K562 (cell line): ENCODE measurements around the gene CLIC1. TPM values are rescaled to one million over a fixed set of nuclear protein-coding genes. Genes with fewer than 3 reads are reported as not detected.

Experiments
- ASH1L ChIP-seq: fragments of 450-650 bp; IDR thresholded peaks from 2 replicates; pipeline ENCODE4 v1.6.1; 2018; ENCODE audit warnings: borderline replicate concordance, mild to moderate bottlenecking, low read depth; ENCODE audit not compliant: partially characterized antibody
- CTBP1 ChIP-seq: fragments of 450-650 bp; IDR thresholded peaks from 2 replicates; pipeline ENCODE4 v1.6.1; 2016; ENCODE audit warnings: borderline replicate concordance
- FOXJ3 ChIP-seq: sonication (generic); formaldehyde crosslinking; IDR thresholded peaks from 2 replicates; pipeline ENCODE4 v1.4.0; 2020; ENCODE audit warnings: mild to moderate bottlenecking, missing genetic modification reagents
- FOXK1 ChIP-seq: sonication (generic); formaldehyde crosslinking; IDR thresholded peaks from 2 replicates; pipeline ENCODE4 v1.8.0; 2022; ENCODE audit warnings: missing genetic modification reagents, mild to moderate bottlenecking, borderline replicate concordance
- GABPA ChIP-seq: fragments of 200-800 bp; sonication (Bioruptor generic); conservative IDR thresholded peaks from 2 replicates; pipeline ENCODE4 v1.6.1; 2016; ENCODE audit warnings: low read depth, missing genetic modification characterization, missing compliant biosample characterization
- HNRNPH1 ChIP-seq: fragments of 200-400 bp; formaldehyde crosslinking; optimal IDR thresholded peaks from 2 replicates; pipeline ENCODE3; 2017; ENCODE audit warnings: low read depth, mild to moderate bottlenecking, low read length, moderate library complexity
- IRF2 ChIP-seq: sonication (generic); formaldehyde crosslinking; IDR thresholded peaks from 2 replicates; pipeline ENCODE4 v1.8.1; 2022; ENCODE audit warnings: mild to moderate bottlenecking, missing genetic modification reagents
- TAF1 ChIP-seq: IDR thresholded peaks from 2 replicates; pipeline ENCODE4 v1.6.1; 2011; ENCODE audit warnings: mild to moderate bottlenecking, low read length, moderate library complexity; ENCODE audit not compliant: insufficient read depth, control insufficient read depth, severe bottlenecking; ENCODE audit errors: extremely low read depth
- TFAM ChIP-seq: fragments of 250-450 bp; sonication (Bioruptor Pico); conservative IDR thresholded peaks from 2 replicates; pipeline ENCODE4 v1.5.0; 2021; ENCODE audit warnings: mild to moderate bottlenecking, moderate library complexity
- ZKSCAN3 ChIP-seq: fragments of 250-450 bp; sonication (Bioruptor Pico); IDR thresholded peaks from 2 replicates; pipeline ENCODE4 v1.4.0; 2020
- ZNF507 ChIP-seq: conservative IDR thresholded peaks from 2 replicates; pipeline ENCODE4 v1.6.1; 2017; ENCODE audit warnings: missing genetic modification characterization, missing compliant biosample characterization
- polyA plus RNA-seq, 8 experiments: library from polyadenylated mRNA; depleted of rRNA in 4 of 8; stranded (reverse) in 5 of 8; unstranded in 3 of 8; fragments of >200 nt; fragmentation: Nextera tagmentation in 2 of 8; fragmentation: Illumina TruSeq in 1 of 8; extraction: Ambion mirVana in 2 of 8; extraction: Trizol in 1 of 8; gene quantifications; 2 replicates each; pipeline versions ENCODE4 v1.2.1 to v1.2.3, GENCODE V29; 2011 to 2014; ENCODE audit warnings: inconsistent platforms in 1 of 8, missing spikeins in 1 of 8
- total RNA-seq, 7 experiments: library from RNA; depleted of rRNA in 6 of 7; stranded (reverse); fragments of >200 nt in 6 of 7; fragmentation: Illumina TruSeq in 2 of 7; extraction: Trizol in 2 of 7; gene quantifications; 2 replicates each; pipeline versions ENCODE4 v1.2.1 to v1.2.3, GENCODE V29; 2011 to 2021; ENCODE audit warnings: low replicate concordance in 1 of 7
- TF ChIP-seq, protein P1 (sequence below), 2 experiments: fragments of 250-450 bp in 1 of 2; fragments of 450-650 bp in 1 of 2; sonication (Bioruptor Pico) in 1 of 2; IDR thresholded peaks; 2 replicates each; pipeline versions ENCODE4 v1.6.1 to v1.8.0; 2016 to 2021; ENCODE audit warnings: mild to moderate bottlenecking in 2 of 2, moderate library complexity in 2 of 2, missing compliant biosample characterization in 1 of 2, missing genetic modification characterization in 1 of 2
- TF ChIP-seq, protein P2 (sequence below): sonication (generic); formaldehyde crosslinking; IDR thresholded peaks from 2 replicates; pipeline ENCODE4 v1.8.1; 2023; ENCODE audit warnings: mild to moderate bottlenecking, missing genetic modification reagents
- TF ChIP-seq, protein P3 (sequence below): fragments of 250-450 bp; sonication (Bioruptor Pico); IDR thresholded peaks from 2 replicates; pipeline ENCODE4 v1.5.0; 2021; ENCODE audit warnings: mild to moderate bottlenecking, borderline replicate concordance
- TF ChIP-seq, protein P4 (sequence below): fragments of 250-450 bp; sonication (Bioruptor Pico); IDR thresholded peaks from 2 replicates; pipeline ENCODE4 v1.4.0; 2020; ENCODE audit warnings: borderline replicate concordance
- TF ChIP-seq, protein P5 (sequence below): fragments of 250-450 bp; sonication (Bioruptor Pico); IDR thresholded peaks from 2 replicates; pipeline ENCODE4 v1.5.1; 2021; ENCODE audit warnings: mild to moderate bottlenecking

Gene CLIC1
- total and polyA plus RNA-seq, 9 of the 15 experiments (the other 6 are each of a cell fraction or from before 2014, with no cell fraction given), result 1,267 to 2,419 (median 1,808) TPM

DNA sequence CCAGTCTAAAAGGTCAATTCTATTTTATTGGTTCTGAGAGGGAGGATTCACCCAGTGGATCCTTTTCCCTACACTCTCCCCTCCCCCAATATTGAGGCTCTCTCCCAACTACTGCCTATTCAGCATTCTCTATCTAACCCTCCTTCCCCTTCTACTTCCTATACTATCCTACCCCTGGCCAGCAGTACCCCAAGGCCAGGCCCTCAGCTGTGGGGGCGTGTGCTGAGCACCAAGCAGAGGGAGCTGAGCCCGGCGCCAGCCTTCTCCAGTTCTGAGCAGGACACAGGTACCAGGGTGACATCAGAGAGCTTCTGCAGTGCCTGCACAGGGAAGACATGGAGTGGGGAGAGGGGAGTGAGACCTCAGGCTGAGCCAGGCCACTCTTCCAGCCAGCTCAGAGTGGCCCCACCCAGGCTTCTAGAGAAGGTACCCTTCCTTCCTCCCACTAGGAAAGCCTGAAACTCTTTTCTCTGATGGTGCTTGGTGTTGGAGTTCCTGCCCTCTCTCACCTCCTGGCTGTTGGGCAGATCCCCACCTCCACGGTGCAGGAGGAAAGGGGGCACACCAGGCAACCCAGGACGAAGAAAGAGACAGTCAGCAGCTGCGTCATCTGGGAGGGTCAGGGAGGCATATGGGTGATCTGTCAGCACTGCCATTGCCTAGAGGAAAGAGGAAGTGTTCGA, 9.2 kb downstream of the CLIC1 start (continued):
- TF ChIP-seq GABPA (tag), result no peak
- no peak for TF ChIP-seq TFAM (CRISPR knock-in tag)
- no peak for TF ChIP-seq HNRNPH1
- no peak for TF ChIP-seq ZKSCAN3 (CRISPR knock-in tag)
- TF ChIP-seq FOXJ3 (CRISPR knock-in tag), result no peak
- no peak for TF ChIP-seq ZNF507
- TF ChIP-seq, protein P1, sequence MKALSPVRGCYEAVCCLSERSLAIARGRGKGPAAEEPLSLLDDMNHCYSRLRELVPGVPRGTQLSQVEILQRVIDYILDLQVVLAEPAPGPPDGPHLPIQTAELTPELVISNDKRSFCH (CRISPR knock-in tag; IDR thresholded peaks at IDR 0.05), result no peak
- TF ChIP-seq, protein P1 (tag; IDR thresholded peaks at IDR 0.05), result peak; percentile 51; the same call in 1 of the 2 replicates
- peak; percentile 40; the same call in 1 of the 2 replicates for TF ChIP-seq FOXK1 (CRISPR knock-in tag)
- TF ChIP-seq, protein P2, sequence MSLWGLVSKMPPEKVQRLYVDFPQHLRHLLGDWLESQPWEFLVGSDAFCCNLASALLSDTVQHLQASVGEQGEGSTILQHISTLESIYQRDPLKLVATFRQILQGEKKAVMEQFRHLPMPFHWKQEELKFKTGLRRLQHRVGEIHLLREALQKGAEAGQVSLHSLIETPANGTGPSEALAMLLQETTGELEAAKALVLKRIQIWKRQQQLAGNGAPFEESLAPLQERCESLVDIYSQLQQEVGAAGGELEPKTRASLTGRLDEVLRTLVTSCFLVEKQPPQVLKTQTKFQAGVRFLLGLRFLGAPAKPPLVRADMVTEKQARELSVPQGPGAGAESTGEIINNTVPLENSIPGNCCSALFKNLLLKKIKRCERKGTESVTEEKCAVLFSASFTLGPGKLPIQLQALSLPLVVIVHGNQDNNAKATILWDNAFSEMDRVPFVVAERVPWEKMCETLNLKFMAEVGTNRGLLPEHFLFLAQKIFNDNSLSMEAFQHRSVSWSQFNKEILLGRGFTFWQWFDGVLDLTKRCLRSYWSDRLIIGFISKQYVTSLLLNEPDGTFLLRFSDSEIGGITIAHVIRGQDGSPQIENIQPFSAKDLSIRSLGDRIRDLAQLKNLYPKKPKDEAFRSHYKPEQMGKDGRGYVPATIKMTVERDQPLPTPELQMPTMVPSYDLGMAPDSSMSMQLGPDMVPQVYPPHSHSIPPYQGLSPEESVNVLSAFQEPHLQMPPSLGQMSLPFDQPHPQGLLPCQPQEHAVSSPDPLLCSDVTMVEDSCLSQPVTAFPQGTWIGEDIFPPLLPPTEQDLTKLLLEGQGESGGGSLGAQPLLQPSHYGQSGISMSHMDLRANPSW, result peak; percentile 61; the same call in 1 of the 2 replicates
- TF ChIP-seq, protein P3, sequence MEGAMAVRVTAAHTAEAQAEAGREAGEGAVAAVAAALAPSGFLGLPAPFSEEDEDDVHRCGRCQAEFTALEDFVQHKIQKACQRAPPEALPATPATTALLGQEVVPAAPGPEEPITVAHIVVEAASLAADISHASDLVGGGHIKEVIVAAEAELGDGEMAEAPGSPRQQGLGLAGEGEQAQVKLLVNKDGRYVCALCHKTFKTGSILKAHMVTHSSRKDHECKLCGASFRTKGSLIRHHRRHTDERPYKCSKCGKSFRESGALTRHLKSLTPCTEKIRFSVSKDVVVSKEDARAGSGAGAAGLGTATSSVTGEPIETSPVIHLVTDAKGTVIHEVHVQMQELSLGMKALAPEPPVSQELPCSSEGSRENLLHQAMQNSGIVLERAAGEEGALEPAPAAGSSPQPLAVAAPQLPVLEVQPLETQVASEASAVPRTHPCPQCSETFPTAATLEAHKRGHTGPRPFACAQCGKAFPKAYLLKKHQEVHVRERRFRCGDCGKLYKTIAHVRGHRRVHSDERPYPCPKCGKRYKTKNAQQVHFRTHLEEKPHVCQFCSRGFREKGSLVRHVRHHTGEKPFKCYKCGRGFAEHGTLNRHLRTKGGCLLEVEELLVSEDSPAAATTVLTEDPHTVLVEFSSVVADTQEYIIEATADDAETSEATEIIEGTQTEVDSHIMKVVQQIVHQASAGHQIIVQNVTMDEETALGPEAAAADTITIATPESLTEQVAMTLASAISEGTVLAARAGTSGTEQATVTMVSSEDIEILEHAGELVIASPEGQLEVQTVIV (CRISPR knock-in tag), result no peak
- TF ChIP-seq ASH1L, result no peak
- TF ChIP-seq, protein P4, sequence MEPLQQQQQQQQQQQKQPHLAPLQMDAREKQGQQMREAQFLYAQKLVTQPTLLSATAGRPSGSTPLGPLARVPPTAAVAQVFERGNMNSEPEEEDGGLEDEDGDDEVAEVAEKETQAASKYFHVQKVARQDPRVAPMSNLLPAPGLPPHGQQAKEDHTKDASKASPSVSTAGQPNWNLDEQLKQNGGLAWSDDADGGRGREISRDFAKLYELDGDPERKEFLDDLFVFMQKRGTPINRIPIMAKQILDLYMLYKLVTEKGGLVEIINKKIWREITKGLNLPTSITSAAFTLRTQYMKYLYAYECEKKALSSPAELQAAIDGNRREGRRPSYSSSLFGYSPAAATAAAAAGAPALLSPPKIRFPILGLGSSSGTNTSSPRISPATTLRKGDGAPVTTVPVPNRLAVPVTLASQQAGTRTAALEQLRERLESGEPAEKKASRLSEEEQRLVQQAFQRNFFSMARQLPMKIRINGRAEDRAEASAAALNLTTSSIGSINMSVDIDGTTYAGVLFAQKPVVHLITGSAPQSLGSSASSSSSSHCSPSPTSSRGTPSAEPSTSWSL (CRISPR knock-in tag), result no peak
- TF ChIP-seq, protein P5, sequence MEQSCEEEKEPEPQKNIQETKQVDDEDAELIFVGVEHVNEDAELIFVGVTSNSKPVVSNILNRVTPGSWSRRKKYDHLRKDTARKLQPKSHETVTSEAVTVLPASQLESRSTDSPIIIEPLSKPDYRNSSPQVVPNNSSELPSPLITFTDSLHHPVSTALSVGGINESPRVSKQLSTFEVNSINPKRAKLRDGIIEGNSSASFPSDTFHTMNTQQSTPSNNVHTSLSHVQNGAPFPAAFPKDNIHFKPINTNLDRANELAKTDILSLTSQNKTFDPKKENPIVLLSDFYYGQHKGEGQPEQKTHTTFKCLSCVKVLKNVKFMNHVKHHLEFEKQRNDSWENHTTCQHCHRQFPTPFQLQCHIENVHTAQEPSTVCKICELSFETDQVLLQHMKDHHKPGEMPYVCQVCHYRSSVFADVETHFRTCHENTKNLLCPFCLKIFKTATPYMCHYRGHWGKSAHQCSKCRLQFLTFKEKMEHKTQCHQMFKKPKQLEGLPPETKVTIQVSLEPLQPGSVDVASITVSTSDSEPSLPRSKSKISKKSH (CRISPR knock-in tag), result no peak
- no peak for TF ChIP-seq IRF2 (CRISPR knock-in tag)
- peak; percentile 63; the same call in 1 of the 2 replicates for TF ChIP-seq CTBP1
- TF ChIP-seq TAF1, result no peak
